CD14-positive monocyte (primary cell): Measurements from ENCODE around the gene RWDD3. TPM values are rescaled to one million over a fixed set of nuclear protein-coding genes. Genes with fewer than 3 reads are reported as not detected.

Source experiments
- DNase-seq, 3 donors: peaks; one replicate each; pipeline ENCODE4 v3.0.0-alpha.2; 2011 to 2022
- H2AFZ ChIP-seq: 2 replicates; pipeline ENCODE4 v1.6.0; 2012; ENCODE audit warnings: mild to moderate bottlenecking, low read depth, low read length, inconsistent platforms; ENCODE audit not compliant: insufficient read depth, poor library complexity, severe bottlenecking
- H3K27ac ChIP-seq, 2 donors: 1 replicate in 1 of 2; 2 replicates in 1 of 2; pipeline ENCODE4 v1.5.1; 2012 to 2013; ENCODE audit warnings: low read length in 2 of 2, control low read depth in 1 of 2, inconsistent platforms in 1 of 2, low read depth in 1 of 2, mild to moderate bottlenecking in 1 of 2
- H3K27me3 ChIP-seq, 2 donors: one replicate each; pipeline versions ENCODE4 v1.6.0 to v1.6.1; 2011 to 2013; ENCODE audit warnings: low read length in 2 of 2; ENCODE audit not compliant: control insufficient read depth in 2 of 2, insufficient read depth in 2 of 2
- H3K36me3 ChIP-seq, 2 donors: replicated peaks in 1 of 2; 1 replicate in 1 of 2; 2 replicates in 1 of 2; pipeline versions ENCODE4 v1.5.1 to v1.6.1; 2012 to 2013; ENCODE audit warnings: low read length in 2 of 2, control low read depth in 1 of 2, inconsistent platforms in 1 of 2, mild to moderate bottlenecking in 1 of 2; ENCODE audit not compliant: insufficient read depth in 2 of 2, control insufficient read depth in 1 of 2
- H3K4me1 ChIP-seq, 2 donors: 1 replicate in 1 of 2; 2 replicates in 1 of 2; pipeline versions ENCODE4 v1.5.1 to v1.6.1; 2012 to 2013; ENCODE audit warnings: low read length in 2 of 2, control low read depth in 1 of 2, inconsistent platforms in 1 of 2, mild to moderate bottlenecking in 1 of 2, moderate library complexity in 1 of 2; ENCODE audit not compliant: insufficient read depth in 2 of 2, control insufficient read depth in 1 of 2
- H3K4me2 ChIP-seq: replicated peaks from 2 replicates; pipeline ENCODE3; 2012; ENCODE audit warnings: low read length, moderate library complexity, mild to moderate bottlenecking; ENCODE audit not compliant: poor library complexity, severe bottlenecking; ENCODE audit errors: extremely low read depth
- H3K4me3 ChIP-seq, 3 experiments: fragments of 200-600 bp in 1 of 3; sonication (generic) in 1 of 3; replicated peaks in 1 of 3; 1 replicate in 2 of 3; 2 replicates in 1 of 3; pipeline ENCODE4 v1.5.1; 2011 to 2013; ENCODE audit warnings: low read length in 3 of 3, mild to moderate bottlenecking in 3 of 3, control low read depth in 2 of 3, low read depth in 2 of 3, inconsistent platforms in 1 of 3, moderate library complexity in 1 of 3
- H3K79me2 ChIP-seq: 2 replicates; pipeline ENCODE4 v1.6.0; 2012; ENCODE audit warnings: mild to moderate bottlenecking, control low read depth, inconsistent platforms, low read length, moderate library complexity; ENCODE audit not compliant: insufficient read depth
- H3K9ac ChIP-seq: 2 replicates; pipeline ENCODE4 v1.6.0; 2017; ENCODE audit warnings: low read length, mild to moderate bottlenecking; ENCODE audit not compliant: insufficient read depth, poor library complexity, severe bottlenecking
- H3K9me3 ChIP-seq, 2 donors: replicated peaks in 1 of 2; 1 replicate in 1 of 2; 2 replicates in 1 of 2; pipeline versions ENCODE4 v1.5.1 to v1.6.1; 2012 to 2013; ENCODE audit warnings: low read length in 2 of 2, control low read depth in 1 of 2; ENCODE audit not compliant: control insufficient read depth in 1 of 2, insufficient read depth in 1 of 2
- H4K20me1 ChIP-seq: 2 replicates; pipeline ENCODE4 v1.6.0; 2012; ENCODE audit warnings: mild to moderate bottlenecking, low read length, control low read depth, moderate library complexity; ENCODE audit not compliant: insufficient read depth
- H3K27ac Mint-ChIP-seq, 7 donors: one replicate each; pipeline ENCODE4 v1.8.0; 2020; ENCODE audit warnings: mild to moderate bottlenecking in 7 of 7, mixed read lengths in 7 of 7, moderate library complexity in 6 of 7, inconsistent platforms in 2 of 7
- H3K27me3 Mint-ChIP-seq, 3 donors: one replicate each; pipeline ENCODE4 v1.8.0; 2021 to 2022; ENCODE audit warnings: low read depth in 3 of 3, mild to moderate bottlenecking in 3 of 3, mixed read lengths in 3 of 3, moderate library complexity in 3 of 3, inconsistent platforms in 1 of 3
- H3K36me3 Mint-ChIP-seq, 2 donors: one replicate each; pipeline ENCODE4 v1.8.0; 2020; ENCODE audit warnings: mixed read lengths in 2 of 2, inconsistent platforms in 1 of 2, mild to moderate bottlenecking in 1 of 2
- H3K4me1 Mint-ChIP-seq: one replicate; pipeline ENCODE4 v1.8.0; 2020; ENCODE audit warnings: mild to moderate bottlenecking, mixed read lengths
- H3K4me3 Mint-ChIP-seq, 2 donors: one replicate each; pipeline ENCODE4 v1.8.0; 2020; ENCODE audit warnings: mild to moderate bottlenecking in 2 of 2, mixed read lengths in 2 of 2, moderate library complexity in 1 of 2
- H3K9me3 Mint-ChIP-seq, 7 donors: one replicate each; pipeline ENCODE4 v1.8.0; 2020 to 2022; ENCODE audit warnings: mixed read lengths in 7 of 7, mild to moderate bottlenecking in 6 of 7, moderate library complexity in 6 of 7, inconsistent platforms in 2 of 7
- CTCF ChIP-seq: fragments of 200-600 bp; IDR thresholded peaks from one replicate; pipeline ENCODE4 v1.8.0; 2022; ENCODE audit warnings: antibody characterized with exemption, mild to moderate bottlenecking
- WGBS: methylation state at CpG from one replicate; pipeline ENCODE4 v1.1.5; 2013; ENCODE audit warnings: missing lambda C conversion rate; ENCODE audit not compliant: insufficient coverage; 5-methylcytosine and 5-hydroxymethylcytosine counted together
- intact Hi-C, 2 donors: fragments of 100-400 bp; cut with micrococcal nuclease; formaldehyde crosslinking; loops; one replicate each; pipeline versions ENCODE4 v1.15.0 to v1.15.1; 2023
- polyA plus RNA-seq, 3 donors: library from polyadenylated mRNA; depleted of rRNA in 1 of 3; unstranded in 2 of 3; stranded (reverse) in 1 of 3; fragments of 300-500 nt in 2 of 3; fragments of >200 nt in 1 of 3; fragmentation: Illumina TruSeq in 2 of 3; gene quantifications; 1 replicate in 2 of 3; 2 replicates in 1 of 3; pipeline ENCODE4 v1.2.3, GENCODE V29; 2012 to 2021

RWDD3 gene
- polyA plus RNA-seq, 3 donors: 9.2 to 20.1 (median 18.1) TPM

GRCh38 chr1:95230768-95231191, 3.2 kb upstream of the RWDD3 start:
- Mint-ChIP-seq H3K4me3 (peak overlapping the region in 1 of 2 donors; percentile 26), H3K27ac (no peak overlapping the region), H3K27me3 (peaks cover 5 to 32% (median 22%) of the 10 kb centered on the region in 3 donors), H3K36me3 (no peaks in the 10 kb centered on the region), H3K4me1 (peaks cover 26% of the 10 kb centered on the region), H3K9me3 (peaks cover 0 to 8% (median 0%) of the 10 kb centered on the region in 7 donors)
- no peaks in the 10 kb centered on the region for H3K9me3 ChIP-seq
- H3K27ac ChIP-seq: no peak overlapping the region
- DNase-seq: no peak
- no peak overlapping the region for H3K4me3 ChIP-seq
- no peak overlapping the region for H3K9ac ChIP-seq
- peaks cover 12 to 13% of the 10 kb centered on the region in 2 donors for H3K4me1 ChIP-seq
- intact Hi-C loops: loop anchor here (10.0 kb wide), 2 partner anchors 156 to 376 kb away; partner anchors contain the start of gene ALG14 (in 1 of the 2)
- TF ChIP-seq CTCF: no peak
- no peaks in the 10 kb centered on the region for H4K20me1 ChIP-seq
- peaks cover 8% of the 10 kb centered on the region for H3K79me2 ChIP-seq
- H3K27me3 ChIP-seq: peaks cover 11 to 29% of the 10 kb centered on the region in 2 donors
- no CpG with 5 or more reads among the region's 3 CpGs for WGBS
- H2AFZ ChIP-seq: no peak overlapping the region
- H3K36me3 ChIP-seq: no peaks in the 10 kb centered on the region
- no peak overlapping the region for H3K4me2 ChIP-seq

DNA sequence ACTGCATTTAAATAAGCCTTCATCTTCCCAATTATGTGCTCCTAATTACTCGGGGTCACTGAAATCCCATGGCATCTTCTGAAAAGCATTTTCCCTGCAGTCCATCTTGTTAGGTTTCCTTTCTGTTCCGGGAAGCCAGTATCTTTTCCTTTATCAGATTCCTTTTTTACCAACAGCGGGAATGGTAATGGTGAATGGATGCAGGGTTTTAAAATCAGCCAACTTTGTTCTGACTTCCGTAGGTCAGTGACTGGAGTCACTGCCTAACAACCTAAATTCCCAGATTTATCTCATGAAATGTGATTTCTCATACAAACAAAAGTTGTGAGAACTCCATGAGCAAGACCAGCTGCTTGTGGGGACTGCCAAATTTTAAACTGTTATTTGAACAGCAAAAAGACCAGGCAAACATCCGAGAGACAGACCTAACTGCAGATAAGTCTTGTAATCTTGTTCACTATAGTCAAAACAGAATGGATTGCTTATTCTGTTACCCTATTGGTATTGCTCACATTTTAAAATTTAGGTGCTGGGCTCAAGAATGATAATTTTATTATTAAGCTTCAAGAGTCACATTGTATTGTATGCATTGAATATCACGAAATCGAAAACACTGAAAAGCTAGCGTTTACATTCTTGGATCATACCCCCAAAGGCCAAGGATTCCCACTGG, 1.2 kb upstream of the RWDD3 start:
- peak overlapping the region in 2 of 7 donors; percentile 71 to 79 for H3K27ac Mint-ChIP-seq
- H3K9me3 Mint-ChIP-seq: peaks cover 0 to 6% (median 0%) of the 10 kb centered on the region in 7 donors
- Histone ChIP-seq H2AFZ (peak overlapping the region; percentile 93), H4K20me1 (no peaks in the 10 kb centered on the region), H3K4me3 (peak overlapping the region in 1 of 3 experiments; percentile 85), H3K36me3 (peaks cover 0 to under 1% of the 10 kb centered on the region in 2 donors), H3K27me3 (peaks cover 11 to 26% of the 10 kb centered on the region in 2 donors), H3K4me2 (peak overlapping the region; percentile 83), H3K9ac (peak overlapping the region; percentile 86), H3K9me3 (no peaks in the 10 kb centered on the region), H3K4me1 (peaks cover 12 to 13% of the 10 kb centered on the region in 2 donors), H3K27ac (no peak overlapping the region), H3K79me2 (peaks cover 15% of the 10 kb centered on the region)
- peaks cover 5 to 32% (median 27%) of the 10 kb centered on the region in 3 donors for H3K27me3 Mint-ChIP-seq
- peaks cover under 1 to 7% of the 10 kb centered on the region in 2 donors for H3K36me3 Mint-ChIP-seq
- intact Hi-C loops: loop anchor here (10.0 kb wide), 2 partner anchors 158 to 378 kb away; partner anchors contain the start of gene ALG14 (in 1 of the 2)
- peak overlapping the region in 1 of 2 donors; percentile 87 for H3K4me3 Mint-ChIP-seq
- peaks cover 26% of the 10 kb centered on the region for H3K4me1 Mint-ChIP-seq
- WGBS: 48% methylated on average over 3 of the region's 8 CpGs
- TF ChIP-seq CTCF: no peak
- DNase-seq: no peak
